ENCODE measurements around the gene DNAL4.

DNA sequence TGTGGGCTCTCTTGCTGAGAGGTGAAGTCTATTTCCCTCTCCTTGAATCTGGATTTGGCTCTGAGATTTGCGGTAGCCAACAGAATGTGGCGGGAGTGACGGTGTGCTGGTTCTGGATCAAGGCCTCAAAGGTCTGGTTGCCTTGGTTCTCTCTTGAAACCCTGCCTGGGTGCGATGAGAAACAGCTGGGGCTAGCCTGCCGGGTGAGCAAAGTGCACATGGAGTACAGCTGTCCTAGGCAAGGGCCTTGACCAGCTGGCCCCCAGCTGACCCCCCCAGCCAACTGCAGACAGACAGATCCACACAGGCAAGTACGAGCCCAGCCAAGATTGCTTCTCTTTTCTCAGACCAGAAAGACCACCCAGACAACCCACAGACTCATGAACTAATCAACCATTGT is 49.0 kb downstream of the DNAL4 start:
- TF ChIP-seq, protein P1, sequence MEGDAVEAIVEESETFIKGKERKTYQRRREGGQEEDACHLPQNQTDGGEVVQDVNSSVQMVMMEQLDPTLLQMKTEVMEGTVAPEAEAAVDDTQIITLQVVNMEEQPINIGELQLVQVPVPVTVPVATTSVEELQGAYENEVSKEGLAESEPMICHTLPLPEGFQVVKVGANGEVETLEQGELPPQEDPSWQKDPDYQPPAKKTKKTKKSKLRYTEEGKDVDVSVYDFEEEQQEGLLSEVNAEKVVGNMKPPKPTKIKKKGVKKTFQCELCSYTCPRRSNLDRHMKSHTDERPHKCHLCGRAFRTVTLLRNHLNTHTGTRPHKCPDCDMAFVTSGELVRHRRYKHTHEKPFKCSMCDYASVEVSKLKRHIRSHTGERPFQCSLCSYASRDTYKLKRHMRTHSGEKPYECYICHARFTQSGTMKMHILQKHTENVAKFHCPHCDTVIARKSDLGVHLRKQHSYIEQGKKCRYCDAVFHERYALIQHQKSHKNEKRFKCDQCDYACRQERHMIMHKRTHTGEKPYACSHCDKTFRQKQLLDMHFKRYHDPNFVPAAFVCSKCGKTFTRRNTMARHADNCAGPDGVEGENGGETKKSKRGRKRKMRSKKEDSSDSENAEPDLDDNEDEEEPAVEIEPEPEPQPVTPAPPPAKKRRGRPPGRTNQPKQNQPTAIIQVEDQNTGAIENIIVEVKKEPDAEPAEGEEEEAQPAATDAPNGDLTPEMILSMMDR (IDR thresholded peaks at IDR 0.05) = no peak
- TF ChIP-seq POLR2AphosphoS5 (IDR thresholded peaks at IDR 0.05) (no peak), EP300 (IDR thresholded peaks at IDR 0.05) (no peak)

Measured in sigmoid colon (tissue), 4 donors.